GM18870 (cell line): ENCODE measurements around the gene SMIM41.

Source experiments
- ATAC-seq: cut with Tn5 transposase; IDR thresholded peaks from one replicate; pipeline ENCODE4 v1.9.1; 2021; ENCODE audit warnings: moderate library complexity; ENCODE audit not compliant: unreplicated experiment

The SMIM41 gene

DNA sequence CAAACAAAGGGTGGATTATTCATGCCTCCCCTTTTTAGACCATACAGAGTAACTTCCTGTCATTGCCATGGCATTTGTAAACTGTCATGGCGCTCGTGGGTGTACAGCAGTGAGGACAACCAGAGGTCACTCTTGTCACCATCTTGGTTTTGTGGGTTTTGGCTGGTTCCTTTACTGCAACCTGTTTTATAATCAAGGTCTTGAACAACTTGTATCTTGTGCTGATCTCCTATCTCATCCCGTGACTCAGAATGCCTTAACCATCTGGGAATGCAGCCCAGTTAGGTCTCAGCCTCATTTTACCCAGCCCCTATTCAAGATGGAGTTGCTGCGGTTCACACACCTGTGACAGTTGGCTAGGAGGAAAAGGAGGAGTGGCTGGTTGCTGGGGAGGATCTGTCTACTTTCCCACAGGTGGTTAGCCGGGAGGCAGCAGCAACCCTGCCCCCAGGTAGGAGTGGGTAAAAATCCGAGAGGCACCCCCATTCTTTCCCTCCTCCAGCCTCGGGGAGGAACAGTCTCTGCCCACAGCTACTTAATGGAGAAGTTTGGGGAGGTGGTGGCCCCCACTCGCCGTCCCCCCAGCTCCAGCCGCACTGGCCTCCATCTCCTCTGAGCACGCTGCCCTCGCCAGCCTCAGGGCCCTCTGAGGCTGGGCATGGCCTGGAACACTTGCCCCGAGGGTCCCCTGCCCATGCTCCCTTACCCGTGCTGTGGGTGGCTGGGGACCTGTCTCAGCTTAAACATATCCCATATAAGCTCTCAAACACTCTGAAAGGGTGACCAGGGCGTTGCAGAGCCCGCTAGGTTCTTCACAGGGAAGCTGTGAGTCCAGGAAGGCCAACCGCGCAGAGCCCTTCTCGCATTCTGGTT, 41.7 kb downstream of the SMIM41 start:
- no peak for ATAC-seq

DNA sequence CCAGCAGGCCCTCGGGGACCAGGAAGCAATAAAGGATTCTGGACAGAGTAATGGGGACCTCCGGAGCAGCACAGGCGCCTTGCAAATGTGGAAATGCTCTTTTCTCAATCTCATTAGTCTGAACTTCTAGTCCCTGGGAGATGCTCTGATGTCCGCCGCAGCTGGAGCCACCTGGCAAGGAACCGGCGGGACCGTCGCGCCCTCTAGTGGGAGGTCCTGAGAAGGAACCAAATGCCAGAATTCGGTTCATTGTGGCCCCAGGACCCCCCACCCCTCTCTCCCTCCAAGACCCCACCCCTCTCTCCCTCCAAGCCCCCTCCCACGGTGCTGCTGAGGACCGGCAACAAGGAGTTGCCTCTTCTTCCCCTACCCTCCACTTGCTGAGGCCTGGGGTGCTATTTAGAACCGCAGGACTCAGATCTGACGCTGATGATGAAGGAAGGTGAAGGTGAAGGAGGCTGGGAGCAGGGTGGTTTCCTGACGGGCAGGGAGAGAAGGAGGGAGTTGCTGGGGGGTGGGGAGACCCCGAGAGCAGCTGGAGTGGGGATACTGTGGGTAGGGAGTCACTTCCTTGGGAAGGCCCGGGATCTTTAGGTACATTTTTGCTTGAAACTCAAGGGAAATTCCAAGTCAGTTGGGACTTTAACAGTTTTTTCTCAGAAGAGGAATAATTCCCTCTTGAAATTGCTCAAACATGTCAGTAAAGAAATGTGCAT, 42.5 kb downstream of the SMIM41 start:
- ATAC-seq, result no peak

DNA sequence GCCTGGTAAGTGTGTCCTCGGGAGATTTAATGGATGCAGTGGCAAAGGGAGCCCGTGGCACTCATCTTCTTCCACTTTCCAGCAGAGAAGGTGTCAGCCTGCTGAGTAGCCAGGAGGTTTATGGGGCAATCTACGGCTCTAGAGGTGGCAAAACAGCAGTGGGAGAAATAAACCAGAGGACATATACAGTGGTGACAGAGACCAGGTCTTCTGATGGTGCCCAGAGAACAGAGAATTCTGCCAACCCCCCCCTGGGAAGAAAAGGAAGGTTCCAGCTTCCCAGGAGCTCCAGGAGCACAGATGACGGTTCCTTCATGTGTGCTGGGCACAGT, 43.0 kb downstream of the SMIM41 start:
- ATAC-seq, result no peak

DNA sequence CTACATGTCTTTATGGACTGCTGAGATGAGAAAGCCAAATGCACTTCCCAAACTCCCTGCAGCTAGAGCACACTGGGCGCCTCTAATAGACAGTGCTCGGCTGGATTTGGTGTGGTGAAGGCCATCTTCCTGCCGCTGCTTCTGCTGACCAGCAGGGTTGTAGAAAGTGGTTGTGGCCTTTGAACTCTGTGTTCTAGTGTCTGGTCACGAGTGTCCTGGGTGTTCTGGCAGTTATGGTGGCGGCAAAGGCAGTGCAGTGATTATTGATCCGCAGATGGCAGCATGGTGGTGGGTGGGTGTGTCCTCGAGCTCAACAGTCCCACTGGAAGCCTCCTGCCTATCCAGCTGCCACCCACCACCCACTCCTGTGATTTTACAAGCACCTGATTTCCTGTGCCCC, 43.4 kb downstream of the SMIM41 start:
- no peak for ATAC-seq

DNA sequence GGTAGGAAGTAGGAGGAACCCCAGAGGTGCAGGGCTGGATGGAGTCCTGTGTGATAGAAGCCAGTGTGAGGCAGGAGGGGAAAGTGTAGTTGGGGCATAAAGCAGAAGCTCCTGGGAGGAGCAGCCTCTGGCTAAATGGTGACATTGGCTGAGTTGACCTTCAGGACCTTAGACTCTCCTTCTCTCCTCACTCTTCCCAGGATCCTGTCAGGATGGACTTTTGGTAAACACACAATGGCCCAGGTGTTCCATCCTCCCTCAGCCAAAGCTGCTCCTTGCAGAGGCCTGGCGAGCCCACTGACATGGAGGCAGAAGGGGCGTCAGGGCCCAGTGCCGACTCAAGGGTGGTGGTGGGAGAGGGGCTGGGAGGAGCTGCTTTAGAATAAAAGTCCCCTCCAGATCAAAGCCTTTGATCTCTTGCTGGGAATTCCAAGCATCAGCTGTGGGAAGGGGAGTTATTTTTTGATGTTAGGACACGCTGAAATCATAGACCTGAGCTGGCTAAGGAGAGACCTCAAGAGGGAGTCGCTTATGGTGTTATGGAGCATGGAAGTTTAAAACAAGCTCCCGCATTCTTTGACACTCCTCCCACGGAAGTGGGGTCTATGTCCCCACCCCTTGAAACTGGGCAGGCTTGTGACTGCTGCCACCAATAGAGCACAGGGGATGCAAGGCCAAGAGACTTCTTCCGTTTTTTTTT, 44.1 kb downstream of the SMIM41 start:
- ATAC-seq, result no peak

DNA sequence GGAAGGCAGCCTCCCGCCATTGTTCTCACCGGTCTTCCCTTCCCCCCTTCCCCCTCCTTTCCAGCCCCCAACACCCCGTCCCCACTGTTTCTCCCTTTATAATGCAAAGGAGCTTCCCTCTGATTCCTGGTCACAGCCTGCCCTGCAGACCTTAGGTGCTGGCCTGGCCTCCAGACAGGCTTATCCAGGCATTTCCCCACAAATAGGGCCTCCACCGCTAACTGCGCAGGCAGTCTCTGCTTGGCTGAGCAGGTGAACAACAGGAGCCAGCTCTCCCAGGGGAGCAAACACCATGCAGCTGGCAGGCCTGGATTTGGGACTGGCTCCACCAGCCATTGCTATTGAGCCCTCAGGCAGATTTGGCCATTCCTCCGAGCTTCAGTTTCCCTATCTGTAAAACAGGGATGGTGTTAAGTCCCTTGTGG, 46.0 kb downstream of the SMIM41 start:
- no peak for ATAC-seq

DNA sequence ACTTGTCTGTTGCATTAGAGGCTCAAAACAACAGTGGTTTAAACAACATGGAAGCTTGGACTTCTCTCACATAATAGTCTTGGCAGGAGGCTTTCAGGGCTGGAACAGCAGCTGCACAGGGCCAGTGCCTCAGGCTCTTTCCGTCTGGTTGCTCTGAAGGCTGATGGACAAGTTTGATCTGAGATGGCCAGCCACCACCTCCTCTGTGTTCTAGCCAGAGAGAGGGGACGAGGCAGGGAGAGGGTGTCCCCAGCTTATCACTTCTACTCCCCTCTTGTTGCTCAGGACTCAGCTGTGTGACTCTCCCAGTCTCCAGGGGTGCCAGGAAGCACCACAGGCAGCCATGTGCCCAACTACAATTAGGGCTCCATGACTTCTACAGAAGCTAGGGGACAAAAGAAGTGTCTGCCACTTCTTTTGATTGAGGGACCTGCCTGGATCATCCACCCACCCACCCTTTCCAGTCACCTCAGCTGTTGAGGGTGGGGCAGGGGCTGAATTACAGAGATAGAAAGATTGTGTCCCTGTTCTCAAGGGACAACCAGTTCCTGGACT, 46.6 kb downstream of the SMIM41 start:
- ATAC-seq, result no peak

DNA sequence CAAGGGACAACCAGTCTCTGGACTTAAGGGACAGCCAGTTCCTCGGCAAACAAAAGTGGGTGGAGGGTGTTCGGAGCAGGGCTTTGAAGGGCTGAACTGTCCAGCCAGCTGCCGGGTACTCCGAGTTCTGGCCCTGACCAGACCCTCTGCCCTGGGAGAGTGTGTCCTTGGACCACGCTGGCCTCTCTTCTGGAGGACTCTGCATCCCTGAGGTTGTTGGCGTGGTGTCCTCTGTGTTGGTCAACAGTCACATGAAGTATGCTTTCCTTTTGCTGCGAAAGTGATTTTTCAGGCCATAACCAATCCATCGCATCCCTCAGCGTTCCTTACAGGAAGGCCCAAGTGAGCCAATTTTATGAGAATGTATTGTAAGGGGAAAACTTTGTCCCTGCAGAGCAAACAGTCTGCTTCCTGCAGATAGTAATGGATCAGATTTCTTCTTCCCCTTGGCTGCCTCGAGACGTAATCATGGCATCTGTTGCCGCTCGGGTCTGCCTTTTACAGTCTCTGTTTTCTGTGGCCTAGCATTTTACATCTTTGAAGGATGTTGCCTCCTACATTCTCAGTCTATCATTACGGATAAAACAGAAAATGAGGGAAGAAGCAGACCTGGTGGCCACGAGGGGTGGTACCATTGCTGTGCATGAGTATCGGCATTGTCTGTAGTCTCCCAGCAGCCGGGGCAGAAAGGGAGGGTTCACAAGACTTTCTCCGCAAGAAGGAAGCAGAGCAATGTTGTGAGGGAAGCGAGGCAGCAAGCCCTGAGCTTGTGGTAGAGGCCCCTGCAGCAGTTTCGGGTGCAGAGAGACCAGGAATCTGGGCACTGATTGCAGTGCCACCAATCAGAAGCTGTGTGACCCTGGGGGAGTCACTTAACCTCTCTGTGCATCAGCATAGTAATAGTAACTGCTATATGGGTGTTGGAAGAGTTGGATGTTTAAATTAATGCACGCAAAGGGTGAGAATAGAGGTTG, 47.4 kb downstream of the SMIM41 start:
- no peak for ATAC-seq

DNA sequence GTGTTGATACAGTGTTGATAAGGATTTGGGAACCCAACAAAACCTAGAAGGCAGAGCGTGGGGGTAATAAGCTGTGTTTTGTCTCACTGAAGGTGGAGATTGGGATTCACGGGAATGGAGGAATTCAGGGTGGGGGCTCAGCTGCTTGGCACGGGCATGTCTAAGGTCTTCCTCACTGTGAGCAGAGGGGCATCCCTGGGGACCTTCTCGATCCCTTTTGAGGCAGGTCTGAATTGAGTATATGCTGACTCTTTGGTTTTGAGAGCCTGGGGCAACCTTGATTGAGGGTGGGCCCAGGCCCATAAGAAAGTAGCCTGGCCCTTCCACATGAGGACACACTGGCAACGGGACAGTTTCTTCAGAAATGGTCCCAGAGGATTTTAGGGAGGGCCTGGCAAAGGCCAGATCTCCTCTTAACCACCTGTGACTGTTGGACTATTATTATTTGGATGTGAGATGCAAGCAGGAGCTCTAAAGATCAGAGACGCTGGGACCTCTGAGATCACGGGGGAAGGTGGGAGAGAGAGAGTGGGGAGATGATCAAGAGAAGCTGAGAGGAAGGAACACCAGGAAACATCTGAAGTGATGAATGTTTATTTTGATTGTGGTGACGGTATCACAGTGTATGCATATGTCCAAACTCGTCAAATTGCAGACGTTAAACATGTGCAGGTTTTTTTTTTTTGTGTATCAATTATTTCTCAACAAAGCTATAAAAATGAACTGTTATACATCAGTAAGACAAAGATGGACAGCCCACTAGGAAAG, 48.4 kb downstream of the SMIM41 start:
- no peak for ATAC-seq

DNA sequence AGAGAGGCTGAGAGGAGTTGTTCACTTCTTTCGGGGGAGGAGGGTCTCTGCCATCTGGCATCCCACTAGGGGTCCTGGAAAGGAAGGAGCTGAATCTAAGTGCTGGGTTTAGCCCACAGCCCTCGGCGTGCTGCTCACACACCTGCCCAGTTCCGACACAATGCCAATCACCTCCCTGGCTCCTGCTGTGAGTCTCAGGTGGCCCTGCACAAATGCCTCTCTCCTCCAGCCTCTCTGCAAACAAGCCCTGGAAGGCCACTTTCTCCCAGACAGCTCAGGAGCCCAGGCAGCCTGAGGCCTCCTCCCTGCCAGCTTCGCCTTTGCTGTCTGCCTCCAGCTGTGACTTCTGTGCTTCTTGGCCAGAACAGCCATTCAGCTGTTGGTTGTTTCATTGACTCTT, 51.2 kb downstream of the SMIM41 start:
- no peak for ATAC-seq

DNA sequence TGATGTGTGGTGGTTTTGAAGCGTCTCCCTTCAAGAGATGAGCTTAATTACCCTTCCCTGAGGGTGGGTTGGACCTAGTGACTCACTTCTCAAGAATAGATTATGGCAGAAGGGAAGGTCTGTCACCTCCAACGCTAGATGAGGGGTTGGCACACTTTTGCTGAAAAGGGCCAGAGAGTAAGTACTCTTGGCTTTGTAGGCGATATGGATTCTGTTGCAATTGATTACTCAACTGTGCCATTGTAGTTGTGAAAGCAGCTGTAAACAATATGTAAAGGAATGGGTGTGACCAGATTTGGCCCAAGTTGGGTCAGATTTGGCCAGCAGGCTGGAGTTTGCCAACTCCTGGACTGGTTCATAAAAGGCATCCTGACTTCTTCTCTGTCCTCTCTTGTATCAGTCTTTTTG, 53.3 kb downstream of the SMIM41 start:
- ATAC-seq, result no peak

DNA sequence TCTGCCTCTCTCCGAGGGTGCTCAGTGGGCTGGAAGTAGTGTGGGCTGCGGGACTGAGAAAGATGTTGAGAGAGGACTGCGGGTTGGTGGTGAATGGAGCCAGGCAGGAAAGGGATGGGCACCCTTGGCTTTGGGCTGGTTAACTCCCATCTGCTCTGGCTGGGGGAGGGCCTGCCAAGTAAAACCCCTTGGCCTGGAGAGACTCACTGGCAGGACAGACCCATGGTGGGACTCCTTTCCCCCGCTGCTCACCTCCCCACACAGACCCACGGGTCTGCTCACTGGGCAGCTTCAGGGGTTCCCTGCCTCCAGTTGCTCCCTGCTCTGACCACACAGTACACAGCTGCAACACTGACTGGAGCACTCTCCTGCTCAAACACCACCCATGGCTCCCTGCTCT, 58.2 kb downstream of the SMIM41 start:
- no peak for ATAC-seq

DNA sequence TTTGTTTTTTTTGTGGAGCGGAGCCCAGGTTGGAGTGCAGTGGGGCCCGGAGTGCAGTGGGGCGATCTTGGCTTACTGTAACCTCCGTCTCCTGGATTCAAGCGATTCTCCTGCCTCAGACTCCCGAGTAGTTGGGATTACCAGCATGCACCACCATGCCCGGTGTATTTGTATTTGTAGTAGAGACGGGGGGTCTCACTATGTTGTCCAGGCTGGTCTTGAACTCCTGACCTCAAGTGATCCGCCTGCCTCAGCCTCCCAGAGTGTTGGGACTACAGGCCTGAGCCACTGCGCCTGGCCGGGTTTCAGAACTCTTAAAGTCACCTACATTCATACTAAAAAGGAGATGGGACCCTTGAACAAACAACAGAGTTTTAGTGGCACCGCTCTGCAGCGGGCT, 59.6 kb downstream of the SMIM41 start:
- ATAC-seq, result no peak

DNA sequence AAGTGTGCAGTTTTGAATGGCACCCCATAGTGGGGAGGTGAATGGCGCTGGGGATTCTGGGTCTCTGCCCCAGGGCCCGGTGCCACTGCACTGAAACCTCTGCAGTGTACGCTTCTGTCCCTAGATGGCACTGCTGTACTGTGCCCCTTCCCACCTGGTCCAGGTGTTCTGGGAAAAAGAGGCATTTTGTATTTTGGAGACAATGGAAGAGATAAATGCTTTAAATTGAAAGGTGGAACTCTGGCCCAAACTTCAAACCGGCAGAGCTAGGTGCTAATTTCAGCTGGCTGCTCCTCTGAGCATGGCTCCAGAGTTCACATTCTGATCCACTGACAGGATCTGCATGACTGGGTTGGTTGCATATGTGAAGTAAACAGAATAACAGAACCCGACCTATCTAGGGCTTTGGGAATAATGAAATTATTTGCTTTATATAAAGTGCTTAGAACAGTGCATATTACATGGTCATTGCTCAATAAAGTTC, 60.1 kb downstream of the SMIM41 start:
- no peak for ATAC-seq

DNA sequence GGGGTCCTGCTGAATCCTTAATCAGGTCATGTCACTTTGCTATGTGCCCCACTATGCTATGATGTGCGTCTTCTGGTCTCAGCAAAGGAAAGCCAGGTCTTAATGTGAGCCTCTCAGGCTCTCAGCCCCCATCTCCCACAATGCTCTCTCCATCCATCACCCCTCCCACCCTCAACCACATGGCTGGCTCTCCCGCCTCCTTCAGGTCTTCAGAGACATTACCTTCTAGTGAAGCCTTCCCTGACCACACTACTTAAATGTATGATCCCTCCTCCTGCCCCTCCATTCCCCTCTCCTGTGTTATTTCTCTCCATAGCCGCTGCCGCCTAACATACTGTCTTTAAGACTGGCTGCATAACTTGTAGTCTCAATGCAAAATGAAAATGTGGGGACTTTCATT, 61.8 kb downstream of the SMIM41 start:
- no peak for ATAC-seq

DNA sequence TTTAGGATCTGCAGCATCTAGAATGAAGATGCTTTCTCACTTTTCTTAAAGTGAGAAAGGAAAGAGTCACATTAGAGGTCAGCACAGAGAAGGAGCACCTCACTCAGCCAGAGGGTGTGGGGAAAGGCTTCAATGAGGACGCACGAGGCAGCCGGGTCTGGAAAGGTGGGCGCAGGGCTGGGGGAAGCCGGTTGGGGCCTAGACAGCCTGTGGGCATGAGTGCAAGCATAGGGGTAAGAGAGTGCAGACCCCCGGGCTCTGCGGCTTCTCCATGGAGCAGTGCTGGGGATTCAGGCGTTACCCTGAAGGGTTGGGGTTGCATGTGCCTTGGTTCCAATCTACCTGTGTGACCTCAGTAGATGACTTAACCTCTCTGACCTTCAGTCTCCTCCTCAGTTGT, 62.4 kb downstream of the SMIM41 start:
- no peak for ATAC-seq

DNA sequence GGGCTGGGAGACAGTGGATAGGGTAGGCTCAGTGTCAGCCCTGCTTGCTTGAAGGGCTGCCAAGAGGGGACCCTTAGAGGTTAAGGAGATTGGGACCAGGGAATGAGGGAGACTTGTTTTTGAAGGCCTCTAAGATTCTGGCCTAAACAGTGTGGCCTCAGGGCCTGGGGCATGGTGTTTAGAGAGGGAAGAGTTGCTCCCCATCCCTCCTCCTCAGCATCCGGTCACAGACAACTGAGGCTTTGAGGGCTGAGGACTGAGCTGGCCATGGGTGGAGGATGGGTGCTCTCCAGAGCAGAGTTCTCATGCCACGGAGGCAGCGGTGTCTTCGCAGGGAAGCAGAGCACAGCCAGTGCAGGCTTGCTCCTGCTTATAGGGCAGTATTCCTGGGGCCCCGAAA, 62.9 kb downstream of the SMIM41 start:
- ATAC-seq, result no peak

DNA sequence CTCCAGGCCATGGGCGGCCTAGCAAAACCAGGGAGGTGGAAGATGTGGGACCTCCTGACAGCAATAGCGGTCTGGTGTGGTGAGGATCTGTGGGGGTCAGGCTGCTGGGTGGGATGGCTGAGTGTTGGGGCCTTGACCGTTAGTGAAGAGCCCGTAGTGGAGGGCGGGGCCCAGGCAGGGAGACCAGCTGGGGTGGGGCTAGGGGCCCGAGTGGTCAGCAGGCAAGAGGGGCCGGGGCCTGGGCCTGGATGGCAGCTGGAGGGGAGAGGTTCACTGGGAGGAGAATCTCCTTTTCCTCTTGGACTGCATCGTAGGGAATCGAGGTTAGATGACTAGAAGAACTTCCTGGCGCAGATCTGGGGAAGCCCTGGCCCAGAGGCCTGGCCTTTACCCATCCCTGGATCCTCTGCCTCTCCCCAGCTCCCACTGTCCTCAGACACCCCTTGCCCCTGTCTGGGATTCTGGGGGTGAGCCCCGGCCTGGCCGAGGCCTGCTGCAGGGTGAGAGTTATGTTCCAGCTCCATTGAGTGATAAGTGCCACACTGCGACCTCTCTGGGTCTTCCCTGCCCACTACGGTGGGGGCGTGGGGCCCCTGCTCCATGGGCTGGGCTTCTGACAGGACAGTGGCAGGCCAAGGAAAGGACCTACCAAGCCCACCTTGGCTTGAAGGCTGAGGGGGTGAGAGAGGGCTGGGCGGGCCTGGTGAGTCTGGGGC, 65.2 kb downstream of the SMIM41 start:
- ATAC-seq, result no peak
